Upper lobe of right lung (tissue), 1 donor: ENCODE data around the gene ARHGAP24. TPM values are rescaled to one million over a fixed set of nuclear protein-coding genes. Genes with fewer than 3 reads are reported as not detected.

ENCODE experiments used
- ATAC-seq: fragments of 200-7000 bp; cut with Tn5 transposase; one replicate; pipeline ENCODE4 v1.9.1; 2020; ENCODE audit warnings: mild to moderate bottlenecking, moderate library complexity
- DNase-seq: peaks from one replicate; pipeline ENCODE4 v3.0.0-alpha.2; 2020
- H3K27ac ChIP-seq: fragments of 200-600 bp; one replicate; pipeline ENCODE4 v1.8.0; 2022
- H3K27me3 ChIP-seq: fragments of 200-600 bp; one replicate; pipeline ENCODE4 v1.8.0; 2022; ENCODE audit warnings: mild to moderate bottlenecking
- H3K36me3 ChIP-seq: fragments of 200-600 bp; one replicate; pipeline ENCODE4 v1.8.0; 2022
- H3K4me1 ChIP-seq: fragments of 200-600 bp; one replicate; pipeline ENCODE4 v1.8.0; 2022
- H3K4me3 ChIP-seq: fragments of 200-600 bp; one replicate; pipeline ENCODE4 v1.8.0; 2022; ENCODE audit warnings: mild to moderate bottlenecking
- H3K9me3 ChIP-seq: fragments of 200-600 bp; one replicate; pipeline ENCODE4 v1.8.0; 2022
- CTCF ChIP-seq: fragments of 200-600 bp; IDR thresholded peaks from one replicate; pipeline ENCODE4 v1.8.0; 2022; ENCODE audit warnings: antibody characterized with exemption
- intact Hi-C: fragments of 100-400 bp; cut with DNase I; formaldehyde crosslinking; loops from one replicate; pipeline ENCODE4 v1.11.0; 2022
- total RNA-seq: library from RNA; stranded (reverse); fragmentation: NEBNext Ultra II Directional; extraction: Animal tissue kit (Norgen Biotek cat#: 25700); gene quantifications from one replicate; pipeline ENCODE4 v1.2.1, GENCODE V29; 2021
- donor health status: DM: no; HTN: yes; CAD: no; lungs with severe emphysema.

ARHGAP24 gene
- total RNA-seq, 1 donor from 2014 or later, result 29.8 TPM

GRCh38 chr4:85573270-85573669 is 98.3 kb downstream of the ARHGAP24 start:
- Histone ChIP-seq H3K27me3 (no peaks in the 10 kb centered on the region), H3K4me3 (no peak overlapping the region), H3K36me3 (no peaks in the 10 kb centered on the region), H3K9me3 (no peaks in the 10 kb centered on the region), H3K27ac (no peak overlapping the region), H3K4me1 (no peaks in the 10 kb centered on the region)
- DNase-seq, result no peak
- no peak for TF ChIP-seq CTCF
- intact Hi-C loops, result no loop called here
- no peak for ATAC-seq

GRCh38 chr4:85577307-85577706 is 102.4 kb downstream of the ARHGAP24 start:
- no peak for ATAC-seq
- Histone ChIP-seq H3K9me3 (no peaks in the 10 kb centered on the region), H3K4me3 (no peak overlapping the region), H3K27ac (no peak overlapping the region), H3K36me3 (no peaks in the 10 kb centered on the region), H3K4me1 (no peaks in the 10 kb centered on the region), H3K27me3 (no peaks in the 10 kb centered on the region)
- TF ChIP-seq CTCF, result no peak
- intact Hi-C loops, result no loop called here
- DNase-seq, result no peak

- Histone ChIP-seq H3K9me3 (no peaks in the 10 kb centered on the region), H3K4me1 (no peaks in the 10 kb centered on the region), H3K27ac (no peak overlapping the region), H3K27me3 (no peaks in the 10 kb centered on the region), H3K4me3 (no peak overlapping the region), H3K36me3 (no peaks in the 10 kb centered on the region)
- intact Hi-C loops, result no loop called here
- ATAC-seq, result no peak
- DNase-seq, result no peak
- TF ChIP-seq CTCF, result no peak
These were observed 105.0 kb downstream of the ARHGAP24 start for GRCh38 chr4:85579942-85580341.

- no peaks in the 10 kb centered on the region for H3K9me3 ChIP-seq
- no peak for TF ChIP-seq CTCF
- H3K27ac ChIP-seq, result no peak overlapping the region
- no peak for DNase-seq
- no peak for ATAC-seq
- intact Hi-C loops, result no loop called here
- H3K36me3 ChIP-seq, result no peaks in the 10 kb centered on the region
- H3K4me3 ChIP-seq, result no peak overlapping the region
- H3K4me1 ChIP-seq, result no peaks in the 10 kb centered on the region
- H3K27me3 ChIP-seq, result no peaks in the 10 kb centered on the region
These were observed 105.5 kb downstream of the ARHGAP24 start for GRCh38 chr4:85580489-85580888.

GRCh38 chr4:85587952-85588351 is 113.0 kb downstream of the ARHGAP24 start:
- H3K4me3 ChIP-seq, result no peak overlapping the region
- no peak for ATAC-seq
- H3K27me3 ChIP-seq, result no peaks in the 10 kb centered on the region
- no peaks in the 10 kb centered on the region for H3K4me1 ChIP-seq
- intact Hi-C loops, result no loop called here
- no peaks in the 10 kb centered on the region for H3K36me3 ChIP-seq
- no peak for TF ChIP-seq CTCF
- H3K9me3 ChIP-seq, result no peaks in the 10 kb centered on the region
- no peak for DNase-seq
- no peak overlapping the region for H3K27ac ChIP-seq

- TF ChIP-seq CTCF, result no peak
- no peaks in the 10 kb centered on the region for H3K9me3 ChIP-seq
- H3K4me1 ChIP-seq, result no peaks in the 10 kb centered on the region
- no peaks in the 10 kb centered on the region for H3K27me3 ChIP-seq
- no peak overlapping the region for H3K4me3 ChIP-seq
- H3K36me3 ChIP-seq, result no peaks in the 10 kb centered on the region
- DNase-seq (no peak), ATAC-seq (no peak)
- intact Hi-C loops, result no loop called here
- H3K27ac ChIP-seq, result no peak overlapping the region
These were observed 116.6 kb downstream of the ARHGAP24 start for GRCh38 chr4:85591406-85592098.
